KBM-7 (cell line): ENCODE data around the gene CCND3.

Experiments
- DNase-seq: peaks from one replicate; pipeline ENCODE4 v3.0.0-alpha.2; 2015
- in situ Hi-C: fragments of 300-500 bp; cut with MboI; formaldehyde crosslinking; loops from 2 replicates; pipeline ENCODE4 v1.14.3; 2020; ENCODE audit warnings: low sequenced_read_pairs, low pct_unique_long_range_greater_than_20kb, mixed read lengths

CCND3 gene

GRCh38 chr6:41892921-41893564 lies 48.6 kb downstream of the CCND3 start:
- DNase-seq = no peak
- in situ Hi-C loops = no loop called here

DNA sequence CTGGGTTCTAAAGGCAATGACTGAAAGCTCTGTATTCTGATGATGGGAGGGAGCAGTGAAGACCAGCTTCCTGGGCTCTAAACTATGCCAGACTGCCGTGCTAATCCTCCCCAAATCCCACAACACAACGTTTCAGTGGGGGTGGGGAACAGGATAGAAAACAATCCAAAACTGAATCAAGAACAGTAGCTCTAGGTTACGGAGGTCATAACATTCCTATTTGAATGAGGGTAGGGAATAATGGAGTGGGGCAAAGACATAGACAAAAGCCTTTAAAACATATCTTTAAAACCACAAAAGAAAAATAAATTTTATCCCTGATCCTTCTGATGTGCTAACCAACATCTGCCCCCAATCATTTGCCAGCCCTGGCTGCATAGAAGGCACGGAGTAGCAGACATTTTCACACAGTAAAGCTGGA lies 54.3 kb downstream of the CCND3 start:
- in situ Hi-C loops = no loop called here
- DNase-seq = no peak

DNA sequence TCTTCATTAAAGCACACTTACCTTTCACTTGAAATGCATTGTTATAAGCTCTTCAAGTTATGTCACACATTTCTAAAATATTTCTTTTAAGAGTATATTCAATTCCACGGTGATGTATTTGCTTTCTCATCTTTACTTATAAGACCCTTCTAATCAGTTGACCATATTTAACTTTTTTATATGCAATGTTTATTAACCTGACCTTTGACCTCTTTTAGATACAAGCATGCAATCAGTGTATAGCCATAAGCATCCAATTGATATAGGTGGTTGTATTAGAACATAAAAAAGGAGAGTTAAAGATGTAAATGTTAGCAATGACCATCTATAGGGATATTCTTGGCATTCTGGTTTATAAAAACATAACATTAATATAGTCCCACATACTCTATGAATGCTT lies 55.7 kb downstream of the CCND3 start:
- in situ Hi-C loops = no loop called here
- no peak for DNase-seq

DNA sequence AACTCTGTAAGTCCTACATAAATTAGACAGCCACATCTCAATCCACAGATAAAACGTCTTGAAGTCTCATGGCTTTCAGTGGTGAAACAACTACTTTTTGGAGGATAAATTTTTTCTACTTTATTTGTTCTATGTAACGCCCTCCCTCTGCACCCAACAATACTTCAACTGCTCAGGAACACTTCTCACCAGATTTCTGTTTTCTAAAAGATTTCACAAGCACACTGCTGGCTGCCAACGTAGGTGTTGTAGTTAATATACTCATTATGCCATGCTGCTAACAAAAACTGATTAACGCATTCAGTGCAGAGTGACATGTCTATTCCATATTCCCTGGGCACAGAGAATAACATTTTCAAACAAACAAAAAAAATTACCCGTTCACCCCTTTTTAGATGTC lies 56.7 kb downstream of the CCND3 start:
- in situ Hi-C loops = no loop called here

More for the DNA sequence above, 56.7 kb downstream of the CCND3 start:
- DNase-seq = no peak
